ENCODE measurements around the gene IGLL5. TPM values are rescaled to one million over a fixed set of nuclear protein-coding genes. Genes with fewer than 3 reads are reported as not detected.

The IGLL5 gene
- total and polyA plus RNA-seq, 12 donors: 0.43 to 24.7 (median 1.8) TPM; not detected in 6

GRCh38 chr22:22909605-22910271, 22.1 kb downstream of the IGLL5 start:
- H3K36me3 ChIP-seq (replicated peaks in 1 of 2): no peaks in the 10 kb centered on the region
- no peaks in the 10 kb centered on the region for H3K27me3 ChIP-seq
- no peaks in the 10 kb centered on the region for H3K4me1 ChIP-seq (replicated peaks in 1 of 2)
- WGBS, 4 donors: 58 to 78% (median 71%) methylated on average over 6 to 7 of the region's 7 CpGs
- intact Hi-C loops (cut with DNase I): no loop called here
- no peaks in the 10 kb centered on the region for H3K9me3 ChIP-seq (replicated peaks in 1 of 3)
- H3K27ac ChIP-seq: no peak overlapping the region
- TF ChIP-seq CTCF (IDR thresholded peaks at IDR 0.05): no peak
- no peak for TF ChIP-seq POLR2A (IDR thresholded peaks at IDR 0.05)
- DNase-seq: no peak
- no peak overlapping the region for H3K4me3 ChIP-seq

GRCh38 chr22:22910272-22911240, 22.9 kb downstream of the IGLL5 start:
- no peaks in the 10 kb centered on the region for H3K36me3 ChIP-seq (replicated peaks in 1 of 2)
- no peaks in the 10 kb centered on the region for H3K9me3 ChIP-seq (replicated peaks in 1 of 3)
- TF ChIP-seq POLR2A (IDR thresholded peaks at IDR 0.05) (no peak), CTCF (IDR thresholded peaks at IDR 0.05) (no peak)
- H3K27ac ChIP-seq: no peak overlapping the region
- 70 to 77% (median 73%) methylated on average over 15 of the region's 15 CpGs for WGBS, 4 donors
- intact Hi-C loops (cut with DNase I): no loop called here
- H3K4me1 ChIP-seq (replicated peaks in 1 of 2): no peaks in the 10 kb centered on the region
- DNase-seq: no peak
- H3K4me3 ChIP-seq: no peak overlapping the region
- H3K27me3 ChIP-seq: no peaks in the 10 kb centered on the region

- 76 to 84% (median 79%) methylated on average over 15 of the region's 15 CpGs for WGBS, 4 donors
- H3K27ac ChIP-seq: no peak overlapping the region
- DNase-seq: no peak
- TF ChIP-seq POLR2A (IDR thresholded peaks at IDR 0.05): no peak
- TF ChIP-seq CTCF (IDR thresholded peaks at IDR 0.05): no peak
- no peaks in the 10 kb centered on the region for H3K9me3 ChIP-seq (replicated peaks in 1 of 3)
- H3K4me3 ChIP-seq: no peak overlapping the region
- intact Hi-C loops (cut with DNase I): no loop called here
- no peaks in the 10 kb centered on the region for H3K36me3 ChIP-seq (replicated peaks in 1 of 2)
- no peaks in the 10 kb centered on the region for H3K4me1 ChIP-seq (replicated peaks in 1 of 2)
- H3K27me3 ChIP-seq: no peaks in the 10 kb centered on the region
Measured at GRCh38 chr22:22911327-22912134, 23.9 kb downstream of the IGLL5 start.
